Pancreas (tissue), 10 donors: ENCODE measurements around the gene CIBAR2. TPM values are rescaled to one million over a fixed set of nuclear protein-coding genes. Genes with fewer than 3 reads are reported as not detected.

Source experiments
- ATAC-seq, 4 donors: fragments of 200-7000 bp; cut with Tn5 transposase; one replicate each; pipeline versions ENCODE4 v1.8.0 to v1.9.1; 2020; ENCODE audit warnings: mild to moderate bottlenecking in 4 of 4, moderate library complexity in 4 of 4
- DNase-seq, 6 donors: peaks; one replicate each; pipeline ENCODE4 v3.0.0-alpha.2; 2020
- FAIRE-seq: peaks from 2 replicates; lab custom pipeline; 2012; peaks lifted over from hg19 to GRCh38; lab: Jason Lieb, UNC
- H3K27ac ChIP-seq, 4 donors: fragments of 200-600 bp; sonication (generic); 1 replicate in 3 of 4; 2 replicates in 1 of 4; pipeline versions ENCODE4 v1.5.0 to v1.8.0; 2020
- H3K27me3 ChIP-seq, 4 donors: fragments of 200-600 bp; one replicate each; pipeline ENCODE4 v1.8.0; 2021
- H3K36me3 ChIP-seq, 3 donors: fragments of 200-600 bp; sonication (generic) in 1 of 3; one replicate each; pipeline versions ENCODE4 v1.5.0 to v1.8.0; 2020 to 2021
- H3K4me1 ChIP-seq, 3 donors: fragments of 200-600 bp; one replicate each; pipeline ENCODE4 v1.8.0; 2021
- H3K4me3 ChIP-seq, 4 donors: fragments of 200-600 bp; sonication (generic) in 2 of 4; one replicate each; pipeline versions ENCODE4 v1.5.0 to v1.8.0; 2020 to 2021
- H3K9me3 ChIP-seq, 4 donors: fragments of 200-600 bp; one replicate each; pipeline ENCODE4 v1.8.0; 2021
- CTCF ChIP-seq, 4 donors: fragments of 200-600 bp; sonication (generic) in 3 of 4; IDR thresholded peaks; one replicate each; pipeline versions ENCODE4 v1.5.0 to v1.8.0; 2021; ENCODE audit warnings: antibody characterized with exemption in 4 of 4
- WGBS, 2 donors: extraction: QIAGEN DNeasy Blood & Tissue Kit; methylation state at CpG; one replicate each; pipeline ENCODE4 v1.1.7; 2013; 5-methylcytosine and 5-hydroxymethylcytosine counted together
- intact Hi-C, 3 donors: fragments of 100-400 bp; cut with DNase I; formaldehyde crosslinking; loops; one replicate each; pipeline versions ENCODE4 v1.11.1 to v1.14.2; 2022
- polyA plus RNA-seq, 2 donors: library from polyadenylated mRNA; stranded (reverse); fragments of 200-250 nt; gene quantifications; one replicate each; pipeline ENCODE4 v1.2.3, GENCODE V29; 2013
- total RNA-seq, 6 donors: library from RNA; stranded (reverse); fragmentation: NEBNext Ultra II Directional in 4 of 6; extraction: Animal tissue kit (Norgen Biotek cat#: 25700) in 4 of 6; gene quantifications; one replicate each; pipeline versions ENCODE4 v1.2.1 to v1.2.4, GENCODE V29; 2021 to 2023
- donor health status: healthy with polysubstance abuse.
- donor health status: DM: no; HTN: no; CAD: no; lungs with moderate emphysema.
- donor health status: DM: no; HTN: no; CAD: no.
- donor health status: control.
- donor health status: control.
- donor health status: Bipolar disorder and iron deficiency.
- donor health status: DM: yes; HTN: yes; CAD: no.
- donor health status: DM: no; HTN: no; CAD: no.
- donor health status: DM: no; HTN: no; CAD: no.
- donor health status: DM: yes; HTN: yes; CAD: no.

Gene CIBAR2
- total and polyA plus RNA-seq, 8 donors: 0.05 TPM; not detected in 7

DNA sequence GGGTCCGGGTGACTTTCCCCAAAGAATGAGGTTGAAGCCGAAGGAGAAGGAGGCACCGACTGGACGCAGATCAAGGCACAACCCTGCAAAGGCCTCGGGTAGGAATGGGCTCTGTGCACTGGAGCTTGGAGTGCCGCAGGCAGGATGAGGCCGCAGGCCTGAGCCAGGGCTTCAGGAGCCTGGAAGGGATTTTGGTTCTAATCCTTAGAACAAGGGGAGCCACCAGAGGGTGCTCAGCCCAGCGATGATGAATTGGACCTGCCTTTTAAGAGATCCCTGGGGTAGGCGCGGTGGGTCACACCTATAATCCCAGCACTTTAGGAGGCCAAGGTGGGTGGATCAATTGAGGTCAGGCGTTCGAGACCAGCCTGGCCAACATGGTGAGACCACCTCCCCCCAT lies 8.1 kb downstream of the CIBAR2 start:
- no peak for TF ChIP-seq CTCF (IDR thresholded peaks at IDR 0.05)
- Histone ChIP-seq H3K9me3 (no peaks in the 10 kb centered on the region), H3K36me3 (no peaks in the 10 kb centered on the region), H3K4me3 (no peak overlapping the region), H3K4me1 (no peaks in the 10 kb centered on the region), H3K27me3 (no peaks in the 10 kb centered on the region), H3K27ac (no peak overlapping the region)
- DNase-seq: peak in 1 of 6 donors; percentile 17
- no peak for ATAC-seq
- intact Hi-C loops: no loop called here
- no peak for FAIRE-seq
- 84% methylated on average over 12 of the region's 12 CpGs for WGBS, 2 donors

DNA sequence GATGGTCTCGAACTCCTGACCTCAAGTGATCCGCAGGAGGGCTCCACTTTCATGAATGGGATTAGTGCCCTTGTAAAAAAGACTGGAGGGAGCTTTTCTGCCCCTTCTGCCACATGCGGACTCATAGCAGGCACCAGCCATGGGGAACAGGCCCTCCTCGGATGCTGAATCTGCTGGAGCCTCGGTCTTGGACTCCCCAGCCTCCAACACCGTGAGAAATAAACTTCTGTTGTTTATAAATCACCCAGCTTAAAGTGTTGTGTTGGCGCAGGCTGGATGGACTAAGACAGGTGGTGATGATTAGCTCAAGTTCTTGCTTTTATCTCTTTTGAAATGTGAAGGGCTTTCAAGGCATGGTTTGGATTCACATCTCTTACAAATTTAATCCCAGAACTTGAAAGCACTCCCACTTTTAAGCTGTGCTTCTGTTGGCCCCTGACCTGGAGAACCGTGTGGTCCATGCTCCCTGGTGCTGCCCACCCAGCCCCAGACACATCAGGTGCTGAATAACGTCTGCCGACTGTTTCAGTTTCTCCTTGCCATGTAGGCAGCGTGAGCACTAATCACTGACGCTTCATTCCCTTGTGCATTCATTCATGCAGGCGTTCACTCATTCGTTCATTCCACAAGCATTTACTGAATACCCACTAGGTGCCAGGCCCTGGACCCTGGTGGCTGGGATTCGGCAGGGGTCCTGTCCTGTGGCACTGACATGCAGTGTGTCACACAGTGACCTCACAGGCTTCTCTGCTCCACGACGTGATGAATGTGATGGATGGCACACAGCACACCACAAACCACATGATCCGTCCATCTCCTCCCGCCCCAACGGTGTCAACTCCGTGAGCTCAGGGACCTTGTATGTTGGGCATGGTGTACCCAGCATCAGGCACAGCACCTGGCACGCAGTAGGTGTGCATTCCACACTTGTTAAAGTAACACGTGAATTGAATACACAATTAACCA lies 8.9 kb downstream of the CIBAR2 start:
- Histone ChIP-seq H3K4me1 (no peaks in the 10 kb centered on the region), H3K27ac (no peak overlapping the region), H3K4me3 (no peak overlapping the region), H3K27me3 (no peaks in the 10 kb centered on the region), H3K9me3 (no peaks in the 10 kb centered on the region), H3K36me3 (no peaks in the 10 kb centered on the region)
- DNase-seq: peak in 1 of 6 donors; percentile 22
- 78 to 82% methylated on average over 23 of the region's 23 CpGs for WGBS, 2 donors
- no peak for FAIRE-seq
- peak in 1 of 4 donors; percentile 31 for ATAC-seq
- TF ChIP-seq CTCF (IDR thresholded peaks at IDR 0.05): no peak
- intact Hi-C loops: no loop called here

DNA sequence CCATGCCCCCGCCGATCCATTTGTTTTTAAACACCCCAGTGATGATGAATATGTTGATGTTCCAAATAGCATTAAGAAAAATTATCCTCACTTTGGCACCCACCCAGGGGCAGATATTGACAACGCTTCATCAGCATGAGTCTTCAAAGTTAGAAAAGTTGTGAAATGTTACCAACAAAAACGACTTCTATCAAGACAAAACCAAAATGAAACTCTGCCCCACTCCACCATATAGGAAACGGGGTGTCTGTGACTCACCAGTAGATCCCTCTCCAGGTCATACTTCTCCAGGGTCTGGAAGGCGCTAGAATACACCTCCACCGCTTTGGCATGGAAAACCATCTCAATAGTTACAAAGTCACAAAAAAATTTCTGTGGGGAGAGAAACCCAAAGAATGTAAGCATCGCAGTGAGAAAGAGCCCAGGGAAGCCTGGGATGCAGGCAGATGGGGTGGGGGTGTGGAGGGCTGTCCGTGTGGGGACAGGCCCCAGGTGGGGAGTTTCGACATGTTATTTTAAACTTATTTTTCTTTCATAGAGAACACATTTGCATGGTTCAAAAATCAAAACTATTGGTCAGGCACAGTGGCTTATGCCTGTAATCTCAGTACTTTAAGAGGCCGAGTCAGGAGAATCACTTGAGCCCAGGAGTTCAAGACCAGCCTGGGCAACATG lies 10.2 kb downstream of the CIBAR2 start:
- no peak for TF ChIP-seq CTCF (IDR thresholded peaks at IDR 0.05)
- DNase-seq (peak in 1 of 6 donors; percentile 2), ATAC-seq (no peak), FAIRE-seq (no peak)
- intact Hi-C loops: no loop called here
- Histone ChIP-seq H3K9me3 (no peaks in the 10 kb centered on the region), H3K4me1 (no peaks in the 10 kb centered on the region), H3K27me3 (no peaks in the 10 kb centered on the region), H3K4me3 (no peak overlapping the region), H3K36me3 (no peaks in the 10 kb centered on the region), H3K27ac (no peak overlapping the region)
- 75 to 87% methylated on average over 11 of the region's 11 CpGs for WGBS, 2 donors

DNA sequence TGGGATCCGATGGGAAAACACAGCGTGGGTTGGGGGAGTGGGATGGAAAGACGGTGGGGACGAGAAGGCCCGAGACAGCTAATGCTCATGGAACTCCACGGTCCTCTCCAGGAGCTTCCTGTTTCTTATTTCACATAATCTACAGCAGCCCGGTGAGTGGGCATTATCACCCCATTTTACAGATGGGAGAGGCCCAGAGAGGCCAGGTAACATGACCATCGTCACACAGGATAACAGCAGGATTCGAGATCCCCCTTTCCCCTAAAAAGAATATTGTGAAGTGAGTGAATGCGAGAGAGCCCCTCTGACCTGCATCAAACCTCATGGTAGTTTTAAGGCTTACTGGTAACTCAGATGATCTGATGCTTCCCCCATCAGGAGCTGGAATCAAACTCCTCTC lies 12.0 kb downstream of the CIBAR2 start:
- TF ChIP-seq CTCF (IDR thresholded peaks at IDR 0.05): no peak
- H3K4me1 ChIP-seq: no peaks in the 10 kb centered on the region
- H3K36me3 ChIP-seq: no peaks in the 10 kb centered on the region
- no peaks in the 10 kb centered on the region for H3K9me3 ChIP-seq
- H3K4me3 ChIP-seq: no peak overlapping the region
- intact Hi-C loops: no loop called here
- ATAC-seq (no peak), DNase-seq (no peak), FAIRE-seq (no peak)
- no peaks in the 10 kb centered on the region for H3K27me3 ChIP-seq
- H3K27ac ChIP-seq: no peak overlapping the region
- WGBS, 2 donors: 91 to 95% methylated on average over 10 of the region's 10 CpGs
